Fibroblast of lung (primary cell): ENCODE data around the gene S100Z. TPM values are rescaled to one million over a fixed set of nuclear protein-coding genes. Genes with fewer than 3 reads are reported as not detected.

ENCODE experiments used
- DNase-seq, 2 donors: peaks; one replicate each; pipeline versions ENCODE4 v3.0.0 to v3.0.0-alpha.2; 2010; ENCODE audit warnings: low read depth in 2 of 2
- H2AFZ ChIP-seq: 2 replicates; pipeline ENCODE4 v1.5.1; 2012; ENCODE audit warnings: low read length, control low read depth, inconsistent platforms
- H3K27ac ChIP-seq: 2 replicates; pipeline ENCODE4 v1.5.1; 2011; ENCODE audit warnings: low read length, control low read depth; ENCODE audit not compliant: insufficient read depth
- H3K27me3 ChIP-seq: 2 replicates; pipeline ENCODE4 v1.5.1; 2011; ENCODE audit warnings: mild to moderate bottlenecking, low read length; ENCODE audit not compliant: control insufficient read depth, insufficient read depth
- H3K36me3 ChIP-seq: 2 replicates; pipeline ENCODE4 v1.5.1; 2011; ENCODE audit warnings: low read length; ENCODE audit not compliant: control insufficient read depth, insufficient read depth
- H3K4me1 ChIP-seq: 2 replicates; pipeline ENCODE4 v1.5.1; 2011; ENCODE audit warnings: low read length; ENCODE audit not compliant: control insufficient read depth, insufficient read depth; ENCODE audit errors: extremely low read depth
- H3K4me2 ChIP-seq: 2 replicates; pipeline ENCODE4 v1.5.1; 2011; ENCODE audit warnings: low read length, control low read depth; ENCODE audit not compliant: insufficient read depth; ENCODE audit errors: extremely low read depth
- H3K4me3 ChIP-seq, 4 experiments: fragments of 200-600 bp in 1 of 4; sonication (generic) in 1 of 4; replicated peaks in 1 of 4; 2 replicates each; pipeline ENCODE4 v1.5.1; 2011 to 2016; ENCODE audit warnings: low read length in 4 of 4, low read depth in 3 of 4, mild to moderate bottlenecking in 3 of 4, control low read depth in 2 of 4, inconsistent platforms in 1 of 4, mixed read lengths in 1 of 4; ENCODE audit not compliant: insufficient read depth in 1 of 4; ENCODE audit errors: control extremely low read depth in 1 of 4
- H3K79me2 ChIP-seq: 2 replicates; pipeline ENCODE4 v1.5.1; 2012; ENCODE audit warnings: mild to moderate bottlenecking, low read length, inconsistent platforms; ENCODE audit not compliant: control insufficient read depth, insufficient read depth
- H3K9ac ChIP-seq: 2 replicates; pipeline ENCODE4 v1.5.1; 2011; ENCODE audit warnings: mild to moderate bottlenecking, low read length, control low read depth; ENCODE audit not compliant: insufficient read depth
- H3K9me3 ChIP-seq: 2 replicates; pipeline ENCODE4 v1.5.1; 2012; ENCODE audit warnings: low read depth, low read length; ENCODE audit not compliant: control insufficient read depth, insufficient read depth
- H4K20me1 ChIP-seq: 2 replicates; pipeline ENCODE4 v1.5.1; 2011; ENCODE audit warnings: low read length; ENCODE audit not compliant: control insufficient read depth, insufficient read depth; ENCODE audit errors: extremely low read depth
- CTCF ChIP-seq, 2 donors: IDR thresholded peaks in 1 of 2; conservative IDR thresholded peaks in 1 of 2; 1 replicate in 1 of 2; 2 replicates in 1 of 2; pipeline ENCODE4 v1.5.1; 2011 to 2012; ENCODE audit warnings: low read length in 2 of 2, control low read depth in 1 of 2, inconsistent platforms in 1 of 2, low read depth in 1 of 2, mild to moderate bottlenecking in 1 of 2
- EZH2 ChIP-seq: IDR thresholded peaks from 2 replicates; pipeline ENCODE4 v1.5.1; 2012; ENCODE audit warnings: low read length, control low read depth, mild to moderate bottlenecking; ENCODE audit errors: missing control alignments
- polyA plus RNA-seq, 2 donors: library from polyadenylated mRNA; depleted of rRNA in 1 of 2; stranded (reverse) in 1 of 2; unstranded in 1 of 2; fragments of >200 nt; gene quantifications; 2 replicates each; pipeline ENCODE4 v1.2.1, GENCODE V29; 2011 to 2012; ENCODE audit warnings: missing spikeins in 1 of 2
- total RNA-seq: library from RNA; depleted of rRNA; stranded (reverse); fragments of >200 nt; gene quantifications from 2 replicates; pipeline ENCODE4 v1.2.1, GENCODE V29; 2014

Gene S100Z
- total and polyA plus RNA-seq, 2 donors (not counting 1 experiment from before 2014, with no cell fraction given): not detected

GRCh38 chr5:76918539-76918938, 68.7 kb downstream of the S100Z start:
- Histone ChIP-seq H2AFZ (no peak overlapping the region), H3K4me1 (no peaks in the 10 kb centered on the region), H3K27me3 (no peaks in the 10 kb centered on the region), H3K4me3 (no peak overlapping the region), H3K4me2 (no peak overlapping the region), H3K36me3 (no peaks in the 10 kb centered on the region), H3K27ac (no peak overlapping the region), H3K9ac (no peak overlapping the region), H3K9me3 (no peaks in the 10 kb centered on the region), H3K79me2 (no peaks in the 10 kb centered on the region), H4K20me1 (no peaks in the 10 kb centered on the region)
- TF ChIP-seq EZH2 (no peak), CTCF (conservative IDR thresholded peaks at IDR 0.05 in 1 of 2, IDR thresholded peaks at IDR 0.05 in 1 of 2; ENCODE audit: low read depth in 1 of 2, low read length in 2 of 2) (no peak)
- DNase-seq: no peak

GRCh38 chr5:76920491-76920890, 70.7 kb downstream of the S100Z start:
- no peaks in the 10 kb centered on the region for H3K9me3 ChIP-seq
- no peak overlapping the region for H3K27ac ChIP-seq
- no peak overlapping the region for H3K4me3 ChIP-seq
- H3K4me1 ChIP-seq: no peaks in the 10 kb centered on the region
- DNase-seq: no peak
- H3K27me3 ChIP-seq: no peaks in the 10 kb centered on the region
- H2AFZ ChIP-seq: no peak overlapping the region
- H3K36me3 ChIP-seq: no peaks in the 10 kb centered on the region
- TF ChIP-seq CTCF (conservative IDR thresholded peaks at IDR 0.05 in 1 of 2, IDR thresholded peaks at IDR 0.05 in 1 of 2; ENCODE audit: low read depth in 1 of 2, low read length in 2 of 2) (no peak), EZH2 (no peak)
- H3K9ac ChIP-seq: no peak overlapping the region
- H3K4me2 ChIP-seq: no peak overlapping the region
- H3K79me2 ChIP-seq: no peaks in the 10 kb centered on the region
- no peaks in the 10 kb centered on the region for H4K20me1 ChIP-seq

- H3K27me3 ChIP-seq: peaks cover 4% of the 10 kb centered on the region
- H3K27ac ChIP-seq: no peak overlapping the region
- no peak overlapping the region for H3K4me2 ChIP-seq
- no peak overlapping the region for H3K4me3 ChIP-seq
- H3K79me2 ChIP-seq: no peaks in the 10 kb centered on the region
- H2AFZ ChIP-seq: no peak overlapping the region
- H3K9ac ChIP-seq: no peak overlapping the region
- no peaks in the 10 kb centered on the region for H3K4me1 ChIP-seq
- TF ChIP-seq EZH2 (no peak), CTCF (conservative IDR thresholded peaks at IDR 0.05 in 1 of 2, IDR thresholded peaks at IDR 0.05 in 1 of 2; ENCODE audit: low read depth in 1 of 2, low read length in 2 of 2) (no peak)
- H3K9me3 ChIP-seq: no peaks in the 10 kb centered on the region
- no peak for DNase-seq
- H3K36me3 ChIP-seq: no peaks in the 10 kb centered on the region
- no peaks in the 10 kb centered on the region for H4K20me1 ChIP-seq
Observed at GRCh38 chr5:76926329-76927105, 76.7 kb downstream of the S100Z start.
